Measurements from ENCODE around the gene FHIT.

Gene FHIT

DNA sequence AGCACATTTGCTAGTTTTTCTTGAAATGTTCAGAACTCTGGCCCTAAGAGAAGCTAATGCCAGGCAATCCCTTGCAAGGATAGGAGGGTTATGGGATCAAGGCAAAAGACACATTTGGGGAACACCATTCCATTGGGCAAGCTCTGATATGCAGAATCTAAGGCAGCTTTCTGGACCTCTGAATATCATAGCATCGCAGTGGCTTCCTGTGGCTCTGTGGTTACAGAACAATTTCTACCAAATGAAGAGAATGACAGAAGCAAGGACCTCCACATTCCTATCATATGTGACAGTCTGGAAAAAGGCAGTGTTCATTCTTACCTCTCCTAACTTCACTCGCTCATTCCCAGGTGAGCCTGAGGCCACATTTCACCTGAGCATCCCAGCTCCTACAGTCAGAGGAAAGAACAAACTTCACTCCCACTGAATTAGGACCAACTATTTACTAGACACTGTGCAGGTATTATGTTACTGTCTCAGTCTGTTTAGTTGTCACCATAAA, 1365.3 kb downstream of the FHIT start:
- no peak for DNase-seq

DNA sequence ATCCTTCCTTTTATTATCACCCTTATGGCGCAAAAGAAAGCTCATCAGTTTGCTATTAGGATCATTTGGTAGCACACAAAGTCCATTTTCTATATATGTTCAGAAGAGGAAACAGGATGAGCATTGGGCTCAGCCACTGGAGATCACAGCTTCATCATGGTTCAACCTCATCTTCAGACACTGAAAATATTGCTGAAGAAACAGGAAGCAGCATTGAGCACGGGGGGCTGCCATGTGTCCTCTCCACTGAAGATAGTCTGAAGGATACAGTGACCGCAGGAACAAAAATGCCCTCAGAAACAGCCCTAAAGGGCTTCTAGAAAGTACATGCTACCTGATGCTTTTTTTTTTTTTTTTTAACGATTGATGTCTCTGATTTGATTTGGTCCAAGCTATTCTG, 1366.2 kb downstream of the FHIT start:
- peak in 1 of 3 donors; percentile 8 for DNase-seq

DNA sequence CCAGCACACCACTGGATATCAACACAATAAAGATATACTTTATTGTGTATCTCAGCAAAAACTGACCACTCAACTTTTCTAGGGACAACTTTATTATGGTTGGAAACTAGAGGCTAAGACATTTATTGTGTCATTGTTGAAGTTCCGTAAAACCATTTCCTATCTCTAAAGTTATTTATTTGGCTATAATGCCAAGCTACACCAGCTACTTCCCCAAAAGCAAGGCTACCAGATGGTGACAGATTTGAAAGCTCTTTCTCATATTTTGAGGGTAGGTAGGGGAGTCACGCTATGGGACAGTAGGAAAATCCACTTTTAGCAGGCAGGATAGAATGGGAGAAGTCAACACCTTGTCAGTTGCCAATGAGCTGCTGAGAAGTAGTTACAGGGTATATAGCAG, 1366.8 kb downstream of the FHIT start:
- peak; percentile 44 to 76 (median 71) for DNase-seq

DNA sequence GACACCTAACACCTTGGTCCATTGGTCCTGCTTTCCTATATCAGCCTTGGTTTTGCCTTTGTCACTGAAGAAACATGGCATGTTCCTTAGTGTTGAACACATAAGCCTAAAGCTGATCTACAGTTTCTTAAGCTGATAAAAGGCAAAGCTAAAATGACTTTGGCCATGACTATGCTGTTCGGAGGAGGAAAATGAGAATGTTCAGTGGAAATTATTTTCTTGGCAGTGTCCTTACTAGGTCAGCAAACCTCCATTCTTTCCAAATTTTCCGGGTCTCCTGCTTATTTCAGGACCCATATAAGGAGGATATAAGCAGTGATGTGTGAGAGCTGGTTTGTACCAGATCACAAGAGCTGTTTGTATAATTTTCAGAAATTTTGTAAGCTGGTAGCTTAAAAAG, 1368.5 kb downstream of the FHIT start:
- no peak for DNase-seq

DNA sequence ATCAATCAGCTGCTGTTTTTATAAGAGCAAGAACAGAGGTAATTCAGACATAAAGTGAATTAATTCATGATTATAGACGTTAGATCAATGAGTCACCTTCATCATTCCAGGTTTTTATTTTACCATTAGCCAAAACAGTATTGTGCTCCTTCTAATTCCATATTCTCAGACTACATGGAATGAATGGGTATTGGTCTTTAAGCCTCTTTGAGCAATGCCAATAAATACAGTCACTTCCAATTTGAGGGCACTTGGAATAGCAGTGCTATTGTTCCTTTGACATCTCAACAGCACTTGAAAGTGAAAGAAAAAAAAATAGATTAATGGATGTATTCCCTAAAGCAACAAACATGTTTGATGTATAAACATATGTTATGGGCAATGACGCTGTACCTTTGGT, 1370.5 kb downstream of the FHIT start:
- DNase-seq, result no peak

DNA sequence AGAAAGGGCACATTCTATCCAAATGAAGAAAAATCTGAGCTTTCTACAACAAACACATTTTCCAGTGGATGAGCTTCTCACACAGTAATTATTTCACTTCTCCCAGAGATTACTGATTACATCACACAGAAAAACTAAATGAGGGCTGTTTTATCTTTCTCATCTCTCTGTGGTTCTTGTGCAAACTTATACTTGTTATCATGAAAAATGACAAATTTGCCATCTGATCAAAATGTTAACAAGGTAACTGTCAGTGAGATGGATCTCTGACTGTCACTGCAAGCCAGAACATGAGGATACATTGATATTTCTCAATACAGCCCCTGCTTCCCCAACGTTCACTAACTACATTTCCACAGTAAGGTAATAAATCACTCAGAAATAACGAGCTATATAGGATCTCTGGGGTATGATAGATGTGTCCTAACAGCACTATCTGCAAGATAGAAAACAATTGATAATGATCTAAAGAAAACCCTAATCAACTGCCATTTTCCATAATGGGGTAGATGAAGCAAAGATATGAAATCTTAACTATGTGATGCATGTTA, 1372.1 kb downstream of the FHIT start:
- DNase-seq, result no peak

DNA sequence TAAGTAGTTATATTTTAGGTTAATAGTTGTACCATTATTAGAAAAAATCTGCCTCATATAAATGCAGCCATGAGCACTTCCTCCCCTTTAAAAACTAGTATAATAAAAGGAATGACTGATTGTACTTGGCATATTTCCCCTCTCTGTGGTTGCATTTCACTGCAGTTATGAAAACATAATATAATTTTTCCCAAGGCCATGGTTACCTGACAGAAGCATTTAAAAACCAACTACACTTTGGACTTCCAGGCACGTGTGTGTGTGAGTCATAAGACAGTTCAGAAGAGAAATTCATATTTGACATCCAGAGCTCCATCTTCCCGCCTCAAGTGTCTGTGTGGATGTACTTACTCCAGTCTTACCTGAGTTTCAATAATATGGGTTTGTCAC, 1373.2 kb downstream of the FHIT start:
- DNase-seq, result no peak

DNA sequence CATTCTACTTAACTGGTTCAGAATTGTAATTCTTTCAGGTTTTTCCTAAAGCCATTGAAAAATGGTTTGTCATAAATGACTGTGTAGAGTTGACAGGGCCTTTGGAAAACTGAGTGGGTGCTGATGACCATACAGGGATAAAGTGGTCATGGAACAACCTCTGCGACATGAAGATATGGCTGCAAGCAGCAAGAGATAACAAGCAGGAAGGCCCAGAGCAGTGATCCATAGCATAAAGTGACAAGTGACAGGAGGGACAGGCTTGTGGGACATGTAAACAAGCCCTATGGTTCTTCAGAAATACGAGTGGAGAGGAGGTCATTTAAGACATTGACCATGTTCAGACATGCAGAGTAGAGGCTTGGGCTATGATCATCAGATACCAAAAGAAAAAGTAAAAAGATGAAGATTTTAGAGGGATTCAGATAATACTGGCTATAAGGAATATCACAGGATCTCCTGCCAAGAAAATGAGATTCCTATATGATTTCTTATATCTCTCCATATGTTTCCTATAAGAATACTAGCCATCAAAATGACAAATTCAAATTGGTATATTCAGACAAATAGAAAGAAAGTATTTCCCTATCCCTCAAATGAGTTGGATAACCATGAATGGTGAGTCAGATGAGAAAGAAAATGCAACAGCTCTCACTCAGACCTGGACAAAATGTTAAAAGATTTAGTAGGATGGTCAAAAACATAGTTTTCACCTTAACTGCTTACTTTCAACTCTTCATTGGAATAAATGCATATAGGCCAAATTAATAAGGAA, 1373.8 kb downstream of the FHIT start:
- no peak for DNase-seq

DNA sequence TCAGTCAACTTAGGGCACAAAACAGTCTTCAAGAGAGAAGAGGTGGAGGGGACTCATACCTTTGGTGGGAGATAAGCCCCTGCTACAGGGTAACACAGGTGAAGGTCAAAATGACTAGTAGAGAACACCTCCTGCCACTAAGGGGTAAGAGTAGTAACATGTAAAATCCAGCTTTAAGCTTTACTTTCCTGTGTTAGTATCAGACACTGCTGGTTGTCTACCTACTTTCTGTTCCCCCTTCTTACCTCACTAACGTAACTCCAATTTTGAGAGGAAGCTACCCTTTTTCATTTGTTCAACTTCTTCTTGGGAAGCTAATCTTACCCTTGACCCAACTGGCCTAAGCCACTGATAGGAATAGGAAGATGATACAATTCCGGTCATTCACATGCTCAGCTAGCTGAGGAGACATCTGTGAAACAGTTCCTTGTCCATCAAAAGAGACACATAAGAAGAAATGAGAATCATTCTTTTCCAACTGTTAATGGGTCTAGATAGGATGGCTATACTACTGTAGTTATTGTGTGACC, 1374.7 kb downstream of the FHIT start:
- DNase-seq, result peak in 2 of 3 donors; percentile 9 to 28

DNA sequence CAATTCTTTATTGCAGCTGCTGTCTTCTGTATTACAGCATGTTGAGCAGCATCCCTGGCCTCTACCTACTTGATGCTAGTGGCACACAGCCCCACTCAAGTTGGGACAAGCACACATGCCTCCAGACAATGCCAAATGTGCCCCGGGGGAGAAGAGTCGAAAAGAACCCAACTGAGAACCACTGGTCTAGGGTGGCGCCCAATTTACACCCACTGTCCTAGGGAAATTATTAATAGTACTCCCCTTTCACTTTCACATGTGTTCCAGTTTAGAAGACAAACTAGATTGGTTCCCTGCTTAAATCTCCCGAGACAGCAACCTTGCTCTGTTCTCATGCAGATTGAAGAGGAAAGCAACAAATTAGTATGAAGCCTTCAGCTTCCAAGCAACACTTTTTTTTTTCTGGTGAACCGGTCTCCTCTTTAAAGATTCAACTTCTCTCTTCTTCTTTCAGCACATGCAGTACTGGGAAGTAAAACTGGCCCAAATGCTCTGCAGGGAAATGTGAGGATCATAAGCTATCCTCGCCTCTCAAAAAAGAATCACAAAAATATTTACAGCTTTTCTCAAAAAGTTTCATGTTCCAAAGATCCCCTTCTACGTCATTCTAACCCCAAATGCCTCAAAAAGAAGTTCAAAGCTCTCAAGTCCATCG, 1377.5 kb downstream of the FHIT start:
- DNase-seq, result peak; percentile 15 to 25 (median 20)

DNA sequence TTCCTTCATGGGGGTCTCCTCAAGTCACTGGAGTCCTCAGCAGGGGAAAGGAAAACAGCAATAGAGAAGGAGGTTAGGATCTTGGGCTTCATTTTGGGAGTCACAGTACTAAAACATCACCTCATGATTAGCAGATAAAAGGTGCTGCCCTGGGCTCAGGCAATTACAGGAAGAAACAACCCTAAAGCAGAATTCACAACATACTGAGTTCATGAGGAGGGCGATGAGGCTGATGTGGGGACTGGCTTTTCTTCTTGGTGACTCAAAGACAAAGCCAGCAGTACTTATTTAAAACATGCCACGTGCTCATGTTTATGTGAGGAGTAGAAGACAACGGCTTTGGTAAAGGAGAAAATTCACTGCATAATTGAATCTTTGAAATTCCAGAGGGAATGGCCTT, 1379.1 kb downstream of the FHIT start:
- no peak for DNase-seq

DNA sequence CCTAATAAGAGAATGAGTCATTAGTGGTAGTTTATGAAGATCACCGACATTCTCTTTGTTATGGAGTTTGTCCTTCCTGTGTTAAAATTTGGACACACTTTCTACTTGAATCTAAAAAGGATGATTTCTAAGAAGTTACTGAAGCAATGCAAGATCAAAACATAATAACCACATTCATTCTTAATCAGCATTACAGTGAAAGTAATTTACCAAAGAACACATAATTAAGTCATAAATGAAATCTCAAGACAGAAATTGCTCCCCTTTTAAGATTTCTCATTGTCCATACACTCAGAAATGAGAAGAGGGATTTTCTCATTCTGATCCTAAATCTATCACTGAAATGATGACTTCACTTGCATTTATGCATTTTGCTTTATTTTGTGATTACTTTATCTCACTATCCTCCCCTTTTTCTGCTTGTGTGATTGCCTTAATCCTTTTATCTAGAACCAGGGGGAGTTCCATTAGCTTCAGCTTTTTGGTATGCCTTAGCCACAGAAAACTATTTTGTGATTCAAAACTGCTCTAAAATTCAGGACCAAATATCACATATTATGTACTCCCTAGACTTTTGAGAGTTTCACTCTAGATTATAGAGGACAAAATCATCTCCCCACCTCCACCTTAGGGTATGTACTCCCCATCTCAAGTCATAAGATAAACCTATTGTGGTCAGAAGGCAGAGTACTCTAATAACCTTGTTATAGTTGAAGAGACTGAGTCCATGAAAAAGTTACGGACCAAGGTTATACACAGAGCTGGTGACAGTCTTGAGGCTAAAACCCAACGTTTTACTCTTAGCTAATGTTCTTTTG, 1383.9 kb downstream of the FHIT start:
- no peak for DNase-seq

DNA sequence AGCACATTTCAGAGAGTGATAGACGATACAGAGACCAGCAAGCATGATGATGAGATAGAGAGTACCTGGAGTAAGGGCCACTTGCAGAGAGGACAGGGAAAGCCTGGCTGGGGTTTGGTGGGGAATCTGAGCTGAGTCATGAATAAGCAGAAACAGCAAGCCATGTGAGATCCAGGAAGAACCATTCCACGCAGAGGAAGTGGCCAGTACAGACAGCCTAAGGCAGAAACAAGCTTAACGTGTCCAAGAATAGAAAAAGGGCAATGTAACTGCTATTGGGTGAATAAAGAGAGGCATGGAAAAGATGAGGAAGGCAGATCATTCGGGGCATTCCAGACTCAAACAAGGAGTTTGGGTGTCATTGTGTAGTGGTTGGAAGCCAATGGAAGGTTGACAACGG, 1385.2 kb downstream of the FHIT start:
- peak; percentile 27 to 59 (median 56) for DNase-seq

DNA sequence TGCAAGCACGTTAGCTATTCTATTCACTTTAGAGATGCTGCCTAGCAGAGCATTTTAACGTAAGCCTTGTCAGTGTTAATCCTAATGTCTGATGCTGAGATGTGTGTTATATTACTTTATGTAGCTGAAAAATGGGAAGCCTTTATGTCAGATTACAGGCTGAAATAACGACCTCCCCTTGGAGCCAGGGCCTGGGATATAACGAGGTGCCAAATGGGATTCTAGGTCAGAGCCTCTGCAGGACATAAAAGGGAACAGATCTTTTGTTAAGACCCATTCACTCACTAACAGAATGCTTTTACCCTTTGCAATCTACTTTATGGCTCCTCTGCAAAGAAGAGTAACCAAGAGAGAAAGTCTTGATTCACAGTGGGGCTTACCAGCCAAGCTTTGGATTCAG, 1385.9 kb downstream of the FHIT start:
- DNase-seq, result no peak

DNA sequence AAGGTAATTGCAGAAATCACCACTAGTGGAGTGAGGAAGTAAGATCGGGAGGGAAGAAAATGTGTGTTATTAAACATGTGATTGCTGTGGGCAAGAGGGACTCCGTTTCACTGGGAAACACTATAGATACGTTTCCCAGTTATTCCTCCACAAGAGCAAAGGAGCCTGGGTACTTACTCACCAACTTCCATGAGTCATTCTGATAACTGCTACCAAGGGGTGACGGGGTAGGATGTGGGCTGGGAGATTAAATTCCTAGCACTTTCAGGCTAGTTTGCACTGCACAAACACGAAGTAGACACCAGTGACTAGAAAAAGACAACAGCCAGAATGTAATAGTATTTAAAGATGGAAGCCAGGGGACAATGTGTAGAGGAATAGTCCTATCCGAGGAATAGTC, 1388.6 kb downstream of the FHIT start:
- DNase-seq, result no peak

DNA sequence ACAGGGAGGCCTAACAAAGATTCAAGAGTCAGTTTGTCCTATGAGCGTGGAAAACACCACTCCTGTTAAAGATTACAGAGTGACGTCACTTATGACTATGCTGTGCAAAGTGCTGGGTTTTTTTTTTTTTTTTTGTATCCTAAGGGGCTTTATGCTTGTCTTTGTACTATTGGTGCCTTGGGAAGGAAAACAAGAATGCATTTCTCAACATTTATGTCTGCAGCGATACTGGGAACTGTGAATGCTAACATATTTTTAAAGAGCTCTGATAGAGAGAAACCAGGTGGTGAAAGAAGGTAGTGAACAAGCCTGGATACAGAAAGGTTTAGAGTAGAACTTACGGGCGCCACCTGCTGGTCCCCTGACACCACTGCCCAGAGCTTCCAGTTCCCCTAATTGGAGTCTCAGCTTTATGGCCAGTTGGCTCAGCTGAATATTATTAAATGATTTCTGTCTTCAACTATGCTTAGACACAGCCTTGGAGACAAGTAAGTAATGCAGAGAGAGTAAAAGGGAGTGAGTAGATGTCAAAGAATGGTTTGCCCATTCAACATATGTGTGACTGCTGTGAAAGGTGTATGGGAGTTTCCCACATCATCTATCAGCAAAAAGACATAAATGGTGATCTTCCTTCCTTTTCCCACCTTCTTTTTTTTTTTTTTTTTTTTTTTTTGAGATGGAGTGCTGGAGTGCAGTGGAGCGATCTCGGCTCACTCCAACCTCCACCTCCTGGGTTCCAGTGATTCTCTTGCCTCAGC, 1393.5 kb downstream of the FHIT start:
- peak; percentile 81 to 91 (median 89) for DNase-seq

DNA sequence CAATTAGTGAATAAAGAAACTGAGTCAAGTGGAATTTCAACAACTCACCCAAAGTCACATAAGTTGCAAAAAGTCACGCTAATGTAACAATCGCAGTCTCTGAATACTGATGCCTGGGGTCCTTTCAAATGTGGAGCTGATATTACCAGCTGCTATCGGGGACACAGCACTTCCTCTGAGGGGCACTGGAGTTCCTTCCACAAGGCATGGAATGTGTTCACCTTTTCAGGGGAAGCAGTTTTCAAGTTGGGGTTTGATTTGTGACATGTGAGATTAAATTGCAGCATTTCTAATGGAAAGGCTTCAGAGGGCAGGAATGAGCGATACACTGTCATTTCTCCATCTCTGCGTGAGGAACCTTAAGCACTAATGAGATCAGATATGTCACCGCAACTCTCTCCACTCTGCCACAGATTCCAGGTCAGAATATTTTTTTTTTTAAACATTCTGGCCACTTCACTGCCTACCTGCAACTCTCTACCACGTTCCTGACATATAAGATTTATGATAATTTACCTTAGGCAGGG, 1394.3 kb downstream of the FHIT start:
- no peak for DNase-seq

DNA sequence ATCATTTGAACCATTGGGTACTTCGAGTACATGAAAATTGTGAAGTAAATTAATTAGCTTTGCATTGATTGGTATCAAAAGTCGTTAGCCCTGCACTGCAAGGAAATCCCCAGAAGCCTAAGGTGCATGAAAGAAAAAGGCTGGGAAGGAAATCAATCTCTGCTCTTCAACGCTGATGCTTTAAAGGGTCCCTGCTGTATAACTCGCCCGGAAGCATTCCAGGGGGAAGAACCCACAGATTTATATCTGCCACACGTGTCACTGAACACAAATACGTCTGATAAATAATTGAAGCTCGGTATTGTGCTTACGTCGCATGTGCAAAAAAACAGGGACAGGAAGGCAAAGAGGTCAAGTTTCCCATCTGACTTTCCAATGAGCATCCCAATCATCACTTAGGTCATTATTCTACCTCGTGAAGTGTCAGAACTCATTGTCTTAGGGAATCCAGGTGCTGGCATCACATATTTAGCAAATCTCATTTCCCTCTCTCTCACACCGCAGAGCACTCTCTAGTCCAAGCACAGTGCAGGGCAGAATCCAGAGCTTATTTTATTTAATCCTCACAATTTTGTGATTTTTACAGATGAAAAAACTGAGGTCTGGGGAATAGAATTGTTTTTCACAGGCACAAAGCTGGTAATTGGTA, 1397.1 kb downstream of the FHIT start:
- no peak for DNase-seq

DNA sequence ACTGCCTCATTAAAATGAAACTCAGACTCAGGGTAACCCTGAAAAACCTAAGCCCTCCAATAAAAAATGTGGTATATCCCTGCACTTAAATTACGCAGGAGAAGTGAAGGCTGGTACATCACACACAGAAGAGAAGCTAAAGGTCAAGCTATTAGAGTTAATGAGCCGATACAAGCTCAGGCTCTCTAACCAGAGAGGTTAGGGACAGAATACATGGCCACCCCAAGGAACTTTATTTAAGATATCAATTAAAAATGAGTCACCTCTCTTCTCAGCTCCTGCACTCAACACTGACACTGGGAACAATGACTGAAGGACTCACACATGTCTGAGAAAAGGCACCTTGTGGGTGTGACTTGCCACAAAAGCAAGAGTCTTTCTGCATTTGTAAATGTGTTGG, 1400.8 kb downstream of the FHIT start:
- no peak for DNase-seq

DNA sequence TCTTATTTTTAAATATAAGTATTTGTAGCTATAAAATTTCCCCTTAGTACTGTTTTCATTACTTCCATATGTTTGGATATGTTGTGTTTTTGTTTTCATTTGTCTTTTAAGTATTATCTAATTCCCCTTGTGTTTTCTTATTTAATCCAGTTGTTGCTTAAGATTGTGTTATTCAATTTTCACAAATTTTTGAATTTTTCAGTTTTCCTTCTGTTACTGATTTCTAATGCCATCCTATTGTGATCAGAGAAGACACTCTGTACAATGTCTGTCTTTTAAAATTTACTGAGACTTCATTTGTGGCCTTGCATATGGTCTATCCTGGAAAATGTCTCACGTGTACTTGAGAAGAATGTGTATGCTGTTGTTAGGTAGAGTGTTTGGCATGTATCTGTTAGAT, 1405.9 kb downstream of the FHIT start:
- DNase-seq, result no peak

DNA sequence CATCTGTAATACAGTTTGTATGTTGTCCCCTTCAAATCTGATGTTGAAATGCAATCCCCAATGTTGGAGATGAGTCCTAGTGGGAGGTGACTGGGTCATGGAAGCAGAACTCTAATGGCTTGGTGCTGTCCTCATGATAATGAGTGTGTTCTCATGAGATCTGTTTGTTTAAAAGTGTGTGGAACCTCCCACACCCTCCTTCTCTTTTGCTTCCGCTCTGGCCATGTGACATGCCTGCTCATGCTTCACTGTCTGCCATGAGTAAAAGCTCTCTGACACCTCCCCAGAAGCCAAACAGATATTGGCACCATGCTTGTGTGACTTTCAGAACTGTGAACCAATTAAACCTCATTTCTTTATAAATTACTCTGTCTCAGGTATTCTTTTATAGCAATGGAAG, 1407.4 kb downstream of the FHIT start:
- DNase-seq, result peak; percentile 31 to 51 (median 39)
